HL-60 (cell line): ENCODE data around the gene LRFN5.

Source experiments
- DNase-seq, 2 experiments: peaks; one replicate each; pipeline ENCODE4 v3.0.0-alpha.2; 2010 to 2020; ENCODE audit warnings: low read depth in 1 of 2, low spot score in 1 of 2
- H3K27ac ChIP-seq: fragments of 250-450 bp; sonication (Bioruptor Pico); replicated peaks from 2 replicates; pipeline ENCODE4 v1.5.1; 2020; ENCODE audit warnings: mild to moderate bottlenecking, moderate library complexity
- H3K27me3 ChIP-seq: fragments of 250-450 bp; sonication (Bioruptor Pico); 2 replicates; pipeline ENCODE4 v1.5.1; 2021; ENCODE audit warnings: mild to moderate bottlenecking, moderate library complexity; ENCODE audit not compliant: insufficient read depth, poor library complexity, severe bottlenecking
- H3K4me3 ChIP-seq: replicated peaks from 2 replicates; pipeline ENCODE4 v1.5.1; 2011; ENCODE audit warnings: mild to moderate bottlenecking, control low read depth, low read length; ENCODE audit not compliant: insufficient read depth
- CTCF ChIP-seq: IDR thresholded peaks from one replicate; pipeline ENCODE4 v1.5.1; 2011; ENCODE audit warnings: low read length, control low read depth, inconsistent platforms; ENCODE audit not compliant: insufficient read depth
- GABPA ChIP-seq: IDR thresholded peaks from 2 replicates; pipeline ENCODE4 v1.6.1; 2012; ENCODE audit warnings: low read depth
- POLR2AphosphoS5 ChIP-seq: IDR thresholded peaks from 2 replicates; pipeline ENCODE4 v1.6.1; 2012; ENCODE audit warnings: low read depth
- REST ChIP-seq: IDR thresholded peaks from 2 replicates; pipeline ENCODE4 v1.6.1; 2012; ENCODE audit warnings: low read depth; ENCODE audit not compliant: insufficient replicate concordance
- SPI1 ChIP-seq: IDR thresholded peaks from 2 replicates; pipeline ENCODE4 v1.6.1; 2012; ENCODE audit warnings: low read depth, mild to moderate bottlenecking, borderline replicate concordance

LRFN5 gene

DNA sequence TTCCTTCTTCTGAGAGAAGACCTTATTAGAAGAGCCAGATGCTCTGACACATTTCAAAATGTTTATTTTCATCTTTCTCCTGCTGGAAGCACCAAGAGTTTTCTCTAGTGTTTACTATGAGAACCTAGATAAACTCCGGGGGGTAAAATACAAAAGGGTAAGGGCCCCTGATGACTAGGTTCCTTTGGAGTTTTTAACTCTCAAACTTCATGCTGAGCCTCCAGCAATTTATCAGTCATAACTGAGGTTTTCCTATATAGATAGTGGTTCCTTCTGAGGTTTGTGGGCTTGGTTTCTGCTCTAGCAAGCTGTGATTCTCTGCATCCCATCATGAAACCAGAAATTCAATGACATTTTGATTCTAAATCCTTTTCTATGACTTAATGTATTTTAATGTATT, 210.9 kb downstream of the LRFN5 start:
- Histone ChIP-seq H3K27me3 (no peaks in the 10 kb centered on the region), H3K4me3 (no peak overlapping the region), H3K27ac (no peak overlapping the region)
- TF ChIP-seq POLR2AphosphoS5 (no peak), SPI1 (no peak), CTCF (no peak)
- no peak for DNase-seq

- no peak for TF ChIP-seq POLR2AphosphoS5
- no peak for TF ChIP-seq REST
- TF ChIP-seq SPI1: no peak
- no peak for TF ChIP-seq CTCF
- no peak for DNase-seq
- no peak overlapping the region for H3K4me3 ChIP-seq
- H3K27me3 ChIP-seq: no peaks in the 10 kb centered on the region
- H3K27ac ChIP-seq: no peak overlapping the region
These were observed 217.8 kb downstream of the LRFN5 start for GRCh38 chr14:41824441-41824840.

- TF ChIP-seq CTCF (no peak), REST (no peak), SPI1 (no peak), POLR2AphosphoS5 (no peak), GABPA (no peak)
- H3K4me3 ChIP-seq: no peak overlapping the region
- no peak for DNase-seq
- no peaks in the 10 kb centered on the region for H3K27me3 ChIP-seq
- H3K27ac ChIP-seq: no peak overlapping the region
These were observed 218.9 kb downstream of the LRFN5 start for GRCh38 chr14:41825622-41826021.

GRCh38 chr14:41830714-41831406, 224.2 kb downstream of the LRFN5 start:
- Histone ChIP-seq H3K27ac (no peak overlapping the region), H3K4me3 (no peak overlapping the region), H3K27me3 (no peaks in the 10 kb centered on the region)
- TF ChIP-seq SPI1 (no peak), REST (no peak), CTCF (no peak), GABPA (no peak), POLR2AphosphoS5 (no peak)
- no peak for DNase-seq
